ENCODE data around the gene RAB11A. TPM values are rescaled to one million over a fixed set of nuclear protein-coding genes. Genes with fewer than 3 reads are reported as not detected.

RAB11A gene
- total RNA-seq, 3 donors from 2014 or later (not counting 1 experiment from before 2014, with no cell fraction given): 84.7 to 97.1 (median 87.5) TPM

GRCh38 chr15:65917407-65917756 is 48.1 kb downstream of the RAB11A start:
- Mint-ChIP-seq H3K4me3 (no peak overlapping the region), H3K27ac (peak overlapping the region in 1 of 2 donors; percentile 40), H3K36me3 (no peaks in the 10 kb centered on the region), H3K9me3 (no peaks in the 10 kb centered on the region), H3K4me1 (peaks cover 0 to 12% of the 10 kb centered on the region in 2 donors), H3K27me3 (ENCODE audit: low read depth in 2 of 2) (no peaks in the 10 kb centered on the region)
- Histone ChIP-seq H3K36me3 (ENCODE audit: control insufficient read depth, insufficient read depth, low read length) (no peaks in the 10 kb centered on the region), H3K4me1 (ENCODE audit: control insufficient read depth, insufficient read depth, low read length) (peaks cover 18% of the 10 kb centered on the region), H3K9me3 (ENCODE audit: control insufficient read depth, insufficient read depth, low read length) (no peaks in the 10 kb centered on the region), H3K27ac (ENCODE audit: low read length) (no peak overlapping the region), H3K4me3 (ENCODE audit: low read length) (no peak overlapping the region), H3K27me3 (ENCODE audit: control insufficient read depth, insufficient read depth, low read length) (no peaks in the 10 kb centered on the region)
- no peak for ATAC-seq
- no peak for DNase-seq
- TF ChIP-seq CTCF (IDR thresholded peaks at IDR 0.05): no peak
- intact Hi-C loops (cut with micrococcal nuclease): no loop called here
- WGBS (ENCODE audit: insufficient coverage): 73% methylated on average over 2 of the region's 3 CpGs

GRCh38 chr15:65917936-65918335 is 48.6 kb downstream of the RAB11A start:
- 99% methylated on average over 4 of the region's 4 CpGs for WGBS (ENCODE audit: insufficient coverage)

GRCh38 chr15:65918357-65918920 is 49.1 kb downstream of the RAB11A start:
- no peak overlapping the region for H3K4me3 Mint-ChIP-seq
- ATAC-seq: no peak
- no peak for TF ChIP-seq CTCF (IDR thresholded peaks at IDR 0.05)
- H3K27ac ChIP-seq (ENCODE audit: low read length): no peak overlapping the region
- no peaks in the 10 kb centered on the region for H3K9me3 Mint-ChIP-seq
- intact Hi-C loops (cut with micrococcal nuclease): no loop called here
- H3K4me1 ChIP-seq (ENCODE audit: control insufficient read depth, insufficient read depth, low read length): peaks cover 18% of the 10 kb centered on the region
- no peaks in the 10 kb centered on the region for H3K9me3 ChIP-seq (ENCODE audit: control insufficient read depth, insufficient read depth, low read length)
- H3K27me3 Mint-ChIP-seq (ENCODE audit: low read depth in 2 of 2): no peaks in the 10 kb centered on the region
- H3K4me1 Mint-ChIP-seq: peaks cover 0 to 12% of the 10 kb centered on the region in 2 donors
- DNase-seq: no peak
- no peak overlapping the region for H3K4me3 ChIP-seq (ENCODE audit: low read length)
- H3K36me3 Mint-ChIP-seq: no peaks in the 10 kb centered on the region
- H3K36me3 ChIP-seq (ENCODE audit: control insufficient read depth, insufficient read depth, low read length): no peaks in the 10 kb centered on the region
- WGBS (ENCODE audit: insufficient coverage): 81% methylated on average over 3 of the region's 3 CpGs
- H3K27ac Mint-ChIP-seq: no peak overlapping the region
- H3K27me3 ChIP-seq (ENCODE audit: control insufficient read depth, insufficient read depth, low read length): no peaks in the 10 kb centered on the region

More at GRCh38 chr15:65917936-65918335, 48.6 kb downstream of the RAB11A start:
- Mint-ChIP-seq H3K27me3 (ENCODE audit: low read depth in 2 of 2) (no peaks in the 10 kb centered on the region), H3K36me3 (no peaks in the 10 kb centered on the region), H3K4me3 (no peak overlapping the region), H3K4me1 (peaks cover 0 to 12% of the 10 kb centered on the region in 2 donors), H3K9me3 (no peaks in the 10 kb centered on the region), H3K27ac (peak overlapping the region in 1 of 2 donors; percentile 40)
- H3K9me3 ChIP-seq (ENCODE audit: control insufficient read depth, insufficient read depth, low read length): no peaks in the 10 kb centered on the region
- no peak for TF ChIP-seq CTCF (IDR thresholded peaks at IDR 0.05)
- DNase-seq: no peak
- H3K4me3 ChIP-seq (ENCODE audit: low read length): no peak overlapping the region
- H3K36me3 ChIP-seq (ENCODE audit: control insufficient read depth, insufficient read depth, low read length): no peaks in the 10 kb centered on the region
- H3K4me1 ChIP-seq (ENCODE audit: control insufficient read depth, insufficient read depth, low read length): peaks cover 18% of the 10 kb centered on the region
- intact Hi-C loops (cut with micrococcal nuclease): no loop called here
- no peaks in the 10 kb centered on the region for H3K27me3 ChIP-seq (ENCODE audit: control insufficient read depth, insufficient read depth, low read length)
- ATAC-seq: no peak
- no peak overlapping the region for H3K27ac ChIP-seq (ENCODE audit: low read length)

DNA sequence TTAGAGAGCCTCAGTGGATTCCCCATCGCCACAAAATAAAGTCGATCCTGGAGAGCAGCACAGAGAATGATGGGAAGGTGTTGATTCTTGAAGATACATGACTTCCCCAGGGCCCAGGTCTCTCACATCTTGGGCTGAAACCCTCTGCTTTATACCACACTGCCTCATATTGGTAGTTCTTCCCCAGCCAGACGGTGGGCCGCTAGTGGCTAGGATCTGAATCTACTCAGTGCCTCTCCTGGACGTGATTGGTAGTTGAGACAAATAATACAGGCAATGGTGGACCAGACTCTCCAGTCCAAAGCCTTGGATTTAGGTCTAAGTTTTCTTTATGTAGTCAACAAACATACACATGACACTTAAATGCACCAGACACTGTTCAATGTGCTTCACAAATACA is 49.7 kb downstream of the RAB11A start:
- no peak for DNase-seq
- Mint-ChIP-seq H3K4me3 (no peak overlapping the region), H3K27me3 (ENCODE audit: low read depth in 2 of 2) (no peaks in the 10 kb centered on the region), H3K4me1 (peaks cover 0 to 12% of the 10 kb centered on the region in 2 donors), H3K9me3 (no peaks in the 10 kb centered on the region), H3K36me3 (no peaks in the 10 kb centered on the region), H3K27ac (no peak overlapping the region)
- no peaks in the 10 kb centered on the region for H3K9me3 ChIP-seq (ENCODE audit: control insufficient read depth, insufficient read depth, low read length)
- no peak for TF ChIP-seq CTCF (IDR thresholded peaks at IDR 0.05)
- no peak overlapping the region for H3K27ac ChIP-seq (ENCODE audit: low read length)
- ATAC-seq: no peak
- H3K4me3 ChIP-seq (ENCODE audit: low read length): no peak overlapping the region
- H3K36me3 ChIP-seq (ENCODE audit: control insufficient read depth, insufficient read depth, low read length): no peaks in the 10 kb centered on the region
- WGBS (ENCODE audit: insufficient coverage): 97% methylated on average over 4 of the region's 5 CpGs
- intact Hi-C loops (cut with micrococcal nuclease): no loop called here
- H3K4me1 ChIP-seq (ENCODE audit: control insufficient read depth, insufficient read depth, low read length): peaks cover 18% of the 10 kb centered on the region
- H3K27me3 ChIP-seq (ENCODE audit: control insufficient read depth, insufficient read depth, low read length): no peaks in the 10 kb centered on the region
